Stimulated activated CD8-positive, alpha-beta memory T cell treated with anti-CD3 and anti-CD28 coated beads, Interleukin-4, amount 100 ng/mL, for 1 hour (primary cell): ENCODE results near the gene CLDN17.

Experiments
- DNase-seq, 2 donors: peaks; one replicate each; pipeline ENCODE4 v3.0.0-alpha.2; 2020; ENCODE audit warnings: low read depth in 2 of 2, low spot score in 1 of 2

CLDN17 gene

DNA sequence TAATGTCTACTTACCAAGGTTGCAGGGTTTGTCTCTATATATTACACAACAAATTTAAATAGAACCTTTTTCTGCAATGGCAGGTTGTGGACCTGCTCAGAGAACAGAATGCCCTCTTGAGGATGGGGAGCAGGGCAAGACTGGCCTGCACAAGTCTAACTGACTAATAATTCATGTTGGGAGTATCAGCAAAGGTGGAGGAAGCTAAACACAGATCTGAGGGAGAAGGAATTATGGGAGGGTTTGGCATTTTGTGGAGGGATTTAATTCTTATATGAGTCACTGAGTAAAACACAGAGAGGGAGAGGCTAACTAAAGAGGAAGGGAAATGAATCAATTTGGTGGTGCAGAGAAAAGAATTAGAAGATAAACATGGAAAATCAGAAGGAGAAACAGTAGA lies 40.0 kb downstream of the CLDN17 start:
- no peak for DNase-seq

GRCh38 chr21:30117631-30118030 lies 49.0 kb downstream of the CLDN17 start:
- DNase-seq = no peak

DNA sequence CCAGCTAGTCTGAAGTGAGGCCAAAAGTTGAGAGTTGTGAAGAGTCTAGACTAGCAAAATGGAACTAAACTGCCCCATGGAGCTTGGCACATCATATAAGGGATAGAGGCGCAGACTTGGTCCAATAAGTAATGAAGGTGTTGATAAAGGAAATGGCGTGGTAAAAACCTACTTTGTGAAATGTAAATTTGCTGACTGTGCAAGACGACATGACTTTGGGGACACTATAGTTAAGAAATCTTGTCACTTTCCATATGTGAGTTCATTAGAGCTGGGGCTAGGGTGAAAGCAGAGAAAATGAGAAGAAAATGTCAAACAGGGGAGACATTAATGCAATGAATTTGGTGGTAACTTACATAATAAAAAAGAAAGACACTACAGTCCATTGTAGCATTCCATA lies 50.1 kb downstream of the CLDN17 start:
- DNase-seq = no peak
